ENCODE measurements around the gene SPNS3.

DNA sequence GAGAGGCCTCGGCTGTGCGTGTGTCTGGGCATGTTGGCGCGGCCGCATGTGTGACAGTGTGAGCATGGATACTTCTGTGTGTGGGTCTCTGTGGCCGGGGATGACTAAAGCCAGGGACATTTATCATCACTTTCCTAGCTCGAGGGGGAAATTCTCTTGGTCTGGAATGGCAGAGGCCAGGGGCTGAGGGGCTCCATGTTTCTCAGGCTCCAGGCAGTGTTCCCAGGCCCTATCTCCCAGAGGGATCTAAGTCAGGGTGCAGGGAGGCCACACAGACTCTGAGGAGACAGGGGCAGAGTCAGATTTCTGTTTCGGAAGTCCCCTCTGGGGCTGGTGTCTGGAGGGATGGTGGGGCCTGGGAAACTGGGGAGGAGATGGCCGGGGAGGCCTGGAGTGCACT lies 41.3 kb downstream of the SPNS3 start:
- TF ChIP-seq POLR2A (IDR thresholded peaks at IDR 0.05) (no peak), CTCF (IDR thresholded peaks at IDR 0.05 in 4 of 5, conservative IDR thresholded peaks at IDR 0.05 in 1 of 5) (no peak)

Measured in gastrocnemius medialis (tissue), 4 donors.